ENCODE results near the gene LMAN2. TPM values are rescaled to one million over a fixed set of nuclear protein-coding genes. Genes with fewer than 3 reads are reported as not detected.

Gene LMAN2
- total RNA-seq, 1 donor from 2014 or later = 88.0 TPM

DNA sequence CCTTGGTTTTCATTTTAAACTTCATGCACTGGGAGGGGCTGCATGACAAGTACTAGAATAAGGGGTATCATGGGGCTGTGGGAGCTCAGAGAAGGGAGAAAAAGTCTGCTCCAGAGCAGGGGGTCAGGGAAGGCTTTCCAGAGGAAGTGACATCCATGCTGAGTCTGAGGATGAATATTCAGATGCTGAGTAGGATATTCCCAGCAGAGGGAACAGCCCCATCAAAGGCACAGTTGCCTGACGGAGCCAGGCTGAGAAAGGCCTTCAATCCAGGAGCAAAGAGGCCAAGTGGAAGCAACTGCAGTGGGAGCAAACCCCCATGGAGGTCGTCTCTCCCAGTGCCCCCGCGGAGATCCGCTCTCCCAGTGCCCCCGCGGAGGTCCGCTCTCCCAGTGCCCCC lies 44.6 kb upstream of the LMAN2 start:
- H3K9me3 Mint-ChIP-seq = no peaks in the 10 kb centered on the region
- H3K4me3 Mint-ChIP-seq = no peak overlapping the region
- no peak for DNase-seq
- intact Hi-C loops (cut with micrococcal nuclease) = loop anchor here (10.0 kb wide), 1 partner anchor 199 kb away; the partner anchor contains the start of gene TMED9
- TF ChIP-seq, protein P1, sequence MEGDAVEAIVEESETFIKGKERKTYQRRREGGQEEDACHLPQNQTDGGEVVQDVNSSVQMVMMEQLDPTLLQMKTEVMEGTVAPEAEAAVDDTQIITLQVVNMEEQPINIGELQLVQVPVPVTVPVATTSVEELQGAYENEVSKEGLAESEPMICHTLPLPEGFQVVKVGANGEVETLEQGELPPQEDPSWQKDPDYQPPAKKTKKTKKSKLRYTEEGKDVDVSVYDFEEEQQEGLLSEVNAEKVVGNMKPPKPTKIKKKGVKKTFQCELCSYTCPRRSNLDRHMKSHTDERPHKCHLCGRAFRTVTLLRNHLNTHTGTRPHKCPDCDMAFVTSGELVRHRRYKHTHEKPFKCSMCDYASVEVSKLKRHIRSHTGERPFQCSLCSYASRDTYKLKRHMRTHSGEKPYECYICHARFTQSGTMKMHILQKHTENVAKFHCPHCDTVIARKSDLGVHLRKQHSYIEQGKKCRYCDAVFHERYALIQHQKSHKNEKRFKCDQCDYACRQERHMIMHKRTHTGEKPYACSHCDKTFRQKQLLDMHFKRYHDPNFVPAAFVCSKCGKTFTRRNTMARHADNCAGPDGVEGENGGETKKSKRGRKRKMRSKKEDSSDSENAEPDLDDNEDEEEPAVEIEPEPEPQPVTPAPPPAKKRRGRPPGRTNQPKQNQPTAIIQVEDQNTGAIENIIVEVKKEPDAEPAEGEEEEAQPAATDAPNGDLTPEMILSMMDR (IDR thresholded peaks at IDR 0.05) = no peak
- H3K27ac Mint-ChIP-seq = no peak overlapping the region
- CTCF ChIA-PET = interaction anchor here (2.3 kb wide), 1 partner anchor 59 kb away, joined by 8 read pairs; no protein-coding TSS in a partner anchor
- no peak for ATAC-seq (ENCODE audit: low read depth)
- H3K27me3 Mint-ChIP-seq = peaks cover under 1% of the 10 kb centered on the region
- POLR2A ChIA-PET = no interaction called here
- H3K36me3 Mint-ChIP-seq (ENCODE audit: low read depth) = no peaks in the 10 kb centered on the region
- H3K4me1 Mint-ChIP-seq = peaks cover 4% of the 10 kb centered on the region

DNA sequence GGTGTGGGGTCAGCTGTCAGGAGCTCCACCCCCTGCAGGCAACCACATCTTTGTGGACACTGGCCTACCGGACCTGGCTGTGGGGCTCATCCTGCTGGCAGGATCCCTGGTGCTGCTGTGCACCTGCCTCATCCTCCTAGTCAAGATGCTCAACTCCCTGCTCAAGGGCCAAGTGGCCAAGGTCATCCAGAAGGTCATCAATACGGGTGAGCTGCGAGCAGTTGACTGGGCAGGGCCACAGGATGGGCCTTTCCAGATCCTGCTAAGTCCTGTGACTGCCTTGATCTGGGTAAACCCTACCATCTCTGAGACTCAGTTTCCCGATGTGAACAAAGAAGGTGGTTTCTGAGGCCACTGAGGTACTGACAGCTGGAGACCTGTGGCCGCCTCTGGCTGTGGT lies 42.5 kb upstream of the LMAN2 start:
- Mint-ChIP-seq H3K4me1 (peaks cover 21% of the 10 kb centered on the region), H3K4me3 (no peak overlapping the region), H3K27me3 (peaks cover 1% of the 10 kb centered on the region), H3K9me3 (no peaks in the 10 kb centered on the region), H3K36me3 (ENCODE audit: low read depth) (no peaks in the 10 kb centered on the region), H3K27ac (no peak overlapping the region)
- no peak for DNase-seq
- intact Hi-C loops (cut with micrococcal nuclease) = loop anchor here (10.0 kb wide), 1 partner anchor 201 kb away; the partner anchor contains the start of gene TMED9
- ChIA-PET CTCF (interaction anchor here (1.9 to 2.3 kb wide), 2 partner anchors 10 to 61 kb away, joined by 8 read pairs; no protein-coding TSS in a partner anchor), POLR2A (interaction anchor here (2.2 kb wide), 1 partner anchor 52 kb away, joined by 5 read pairs; the partner anchor contains the start of gene PRR7)
- TF ChIP-seq, protein P1 (IDR thresholded peaks at IDR 0.05) = no peak
- no peak for ATAC-seq (ENCODE audit: low read depth)

DNA sequence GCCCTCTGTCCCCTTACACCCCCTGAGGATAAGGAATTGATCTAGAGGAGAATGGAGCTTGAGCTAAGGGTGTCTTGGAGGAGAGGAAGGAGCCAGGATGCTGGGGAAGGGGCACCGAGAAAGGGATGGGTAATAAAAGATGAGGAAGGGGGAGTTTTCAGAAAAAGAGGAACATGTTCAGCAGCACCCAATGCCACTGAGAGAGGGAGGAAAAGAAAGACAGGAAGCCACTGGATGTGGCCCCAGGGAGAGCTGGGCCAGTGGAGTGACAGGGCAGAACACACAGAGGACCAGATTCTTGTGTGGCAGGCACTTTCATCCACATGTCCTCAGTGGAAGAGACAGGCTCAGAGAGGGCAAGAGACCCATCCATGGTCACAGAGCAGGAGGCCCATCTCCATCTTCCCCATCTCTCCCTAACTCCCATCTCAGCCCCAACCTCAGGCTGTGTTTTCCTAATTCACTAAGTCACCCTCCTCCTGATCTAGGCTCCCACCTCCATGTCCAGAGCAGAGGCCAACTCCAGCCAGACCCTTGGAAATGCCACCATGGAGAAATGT lies 41.8 kb upstream of the LMAN2 start:
- Mint-ChIP-seq H3K9me3 (no peaks in the 10 kb centered on the region), H3K4me3 (no peak overlapping the region), H3K36me3 (ENCODE audit: low read depth) (no peaks in the 10 kb centered on the region), H3K27ac (peak overlapping the region; percentile 21), H3K27me3 (peaks cover 1% of the 10 kb centered on the region), H3K4me1 (peaks cover 28% of the 10 kb centered on the region)
- no peak for ATAC-seq (ENCODE audit: low read depth)
- intact Hi-C loops (cut with micrococcal nuclease) = loop anchor here (10.0 kb wide), 1 partner anchor 202 kb away; the partner anchor contains the start of gene TMED9
- no peak for DNase-seq
- CTCF ChIA-PET = interaction anchor here (0.6 to 1.9 kb wide), 5 partner anchors 11 to 108 kb away, joined by 3 to 8 read pairs (median 4); no protein-coding TSS in a partner anchor
- TF ChIP-seq, protein P1 (IDR thresholded peaks at IDR 0.05) = no peak
- POLR2A ChIA-PET = interaction anchor here (0.6 to 2.2 kb wide), 3 partner anchors 36 to 62 kb away, joined by 4 to 7 read pairs (median 5); partner anchors contain the start of gene PRR7

DNA sequence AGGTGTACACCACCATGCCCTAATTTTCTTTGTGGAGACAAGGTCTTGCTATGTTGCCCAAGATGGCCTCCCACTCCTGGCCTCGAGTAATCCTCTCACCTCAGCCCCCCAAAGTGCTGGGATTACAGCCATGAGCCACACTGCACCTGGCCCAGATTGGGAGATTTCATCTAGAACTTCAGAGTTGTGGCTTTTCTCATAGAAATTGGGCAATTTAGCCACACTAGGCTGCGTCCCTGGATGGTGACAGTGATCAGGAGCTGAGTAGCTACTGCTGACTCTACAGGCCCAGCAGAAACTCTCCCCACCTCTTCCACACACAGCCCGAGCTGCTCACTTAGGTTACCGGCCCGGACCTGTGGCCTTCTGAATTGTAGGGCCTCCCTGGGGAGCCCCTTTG lies 41.3 kb upstream of the LMAN2 start:
- H3K27ac Mint-ChIP-seq = peak overlapping the region; percentile 21
- ChIA-PET POLR2A (interaction anchor here (0.6 to 2.2 kb wide), 3 partner anchors 33 to 63 kb away, joined by 5 to 7 read pairs (median 6); partner anchors contain the start of genes GRK6 and PRR7), CTCF (interaction anchor here (0.6 to 1.9 kb wide), 6 partner anchors 11 to 109 kb away, joined by 3 to 8 read pairs (median 4); no protein-coding TSS in a partner anchor)
- intact Hi-C loops (cut with micrococcal nuclease) = loop anchor here (10.0 kb wide), 1 partner anchor 202 kb away; the partner anchor contains the start of gene TMED9
- H3K9me3 Mint-ChIP-seq = no peaks in the 10 kb centered on the region
- peaks cover 1% of the 10 kb centered on the region for H3K27me3 Mint-ChIP-seq
- peaks cover 29% of the 10 kb centered on the region for H3K4me1 Mint-ChIP-seq
- ATAC-seq (ENCODE audit: low read depth) (no peak), DNase-seq (no peak)
- H3K36me3 Mint-ChIP-seq (ENCODE audit: low read depth) = no peaks in the 10 kb centered on the region
- TF ChIP-seq, protein P1 (IDR thresholded peaks at IDR 0.05) = no peak
- H3K4me3 Mint-ChIP-seq = no peak overlapping the region
